Astrocyte of the spinal cord (primary cell): ENCODE data around the gene GRK6.

Source experiments
- DNase-seq: peaks from one replicate; pipeline ENCODE4 v3.0.0; 2011; ENCODE audit warnings: low read depth, low spot score
- H3K4me3 ChIP-seq: 2 replicates; pipeline ENCODE4 v1.5.1; 2011; ENCODE audit warnings: low read depth, mild to moderate bottlenecking, low read length, moderate library complexity
- CTCF ChIP-seq: IDR thresholded peaks from 2 replicates; pipeline ENCODE4 v1.5.1; 2012; ENCODE audit warnings: low read depth, mild to moderate bottlenecking, low read length, inconsistent platforms
- in situ Hi-C: cut with HindIII; loops from 2 replicates; pipeline ENCODE4 v1.10.0; 2017; ENCODE audit warnings: low sequenced_read_pairs

GRK6 gene

DNA sequence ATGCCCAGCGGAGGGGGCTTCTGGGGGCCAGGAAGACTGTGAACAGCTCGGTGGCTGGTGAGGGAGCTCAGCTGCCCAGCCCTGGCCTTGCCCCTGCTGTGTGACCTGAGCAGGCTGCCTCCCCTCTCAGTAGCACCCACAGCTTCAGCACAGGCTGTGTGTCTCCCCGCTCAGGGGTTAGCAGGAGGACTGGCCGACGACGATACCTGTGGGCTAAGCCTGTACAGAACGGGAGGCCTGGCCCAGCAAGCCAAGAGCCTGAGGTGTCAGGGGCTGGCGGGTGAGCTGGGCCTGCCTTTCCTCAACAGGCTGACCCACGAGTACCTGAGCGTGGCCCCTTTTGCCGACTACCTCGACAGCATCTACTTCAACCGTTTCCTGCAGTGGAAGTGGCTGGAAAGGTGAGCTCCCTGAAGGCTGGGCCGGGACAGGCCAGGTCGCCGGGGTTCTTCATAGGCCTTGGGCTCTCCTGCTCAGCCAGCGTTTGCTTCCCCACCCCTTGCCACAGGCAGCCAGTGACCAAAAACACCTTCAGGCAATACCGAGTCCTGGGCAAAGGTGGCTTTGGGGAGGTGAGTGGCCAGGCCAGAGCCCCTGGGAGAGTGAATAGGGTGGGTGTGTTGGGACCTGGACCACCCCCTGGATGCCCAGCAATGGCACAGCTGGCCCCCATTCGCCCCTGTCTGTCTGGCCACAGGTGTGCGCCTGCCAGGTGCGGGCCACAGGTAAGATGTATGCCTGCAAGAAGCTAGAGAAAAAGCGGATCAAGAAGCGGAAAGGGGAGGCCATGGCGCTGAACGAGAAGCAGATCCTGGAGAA lies 6.6 kb downstream of the GRK6 start:
- in situ Hi-C loops: no loop called here
- DNase-seq: no peak
- TF ChIP-seq CTCF: no peak
- H3K4me3 ChIP-seq: no peak overlapping the region

- in situ Hi-C loops: no loop called here
- DNase-seq: no peak
- no peak overlapping the region for H3K4me3 ChIP-seq
- no peak for TF ChIP-seq CTCF
Observed at GRCh38 chr5:177433658-177434217, 7.3 kb downstream of the GRK6 start.

- no peak for TF ChIP-seq CTCF
Observed at GRCh38 chr5:177434437-177434836, 8.0 kb downstream of the GRK6 start.

DNA sequence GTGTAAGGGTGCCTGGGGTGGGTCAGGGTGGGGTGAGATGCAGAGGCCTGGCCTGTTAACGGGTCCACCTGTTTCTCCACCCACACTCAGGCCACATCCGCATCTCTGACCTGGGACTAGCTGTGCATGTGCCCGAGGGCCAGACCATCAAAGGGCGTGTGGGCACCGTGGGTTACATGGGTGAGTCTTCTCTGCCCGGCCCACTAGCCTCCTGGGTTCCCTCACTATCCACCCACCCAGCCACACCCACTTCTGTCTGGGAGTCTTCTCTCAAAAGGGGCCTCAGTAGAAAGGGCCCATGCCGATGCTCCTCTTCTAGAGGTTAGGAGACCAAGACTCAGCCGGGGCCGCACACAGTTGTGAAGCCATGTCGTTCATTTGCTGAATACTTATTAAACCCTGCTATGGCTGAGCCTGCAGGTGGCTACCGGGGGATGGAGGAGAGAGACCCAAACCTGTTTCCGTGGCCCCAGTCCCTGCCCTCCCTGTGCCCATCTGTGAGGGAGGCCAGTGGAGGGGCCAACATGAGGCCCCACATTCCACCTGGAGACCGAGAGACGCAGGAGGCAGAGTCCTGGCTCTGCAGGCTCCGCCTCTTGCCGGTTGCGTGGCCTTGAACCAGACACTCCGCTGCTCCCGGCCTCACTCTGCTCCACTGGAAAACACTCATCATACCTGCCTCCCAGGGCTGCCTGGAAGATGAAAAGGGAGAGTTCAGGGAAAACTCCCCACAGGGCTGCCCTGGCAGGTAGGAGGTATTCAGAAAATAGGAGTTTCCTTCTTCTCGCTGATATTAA lies 8.7 kb downstream of the GRK6 start:
- no peak for TF ChIP-seq CTCF
- no peak for DNase-seq
- in situ Hi-C loops: no loop called here
- no peak overlapping the region for H3K4me3 ChIP-seq

More at GRCh38 chr5:177434437-177434836, 8.0 kb downstream of the GRK6 start:
- DNase-seq: no peak
- in situ Hi-C loops: no loop called here
- H3K4me3 ChIP-seq: no peak overlapping the region

- no peak overlapping the region for H3K4me3 ChIP-seq
- TF ChIP-seq CTCF: no peak
- no peak for DNase-seq
- in situ Hi-C loops: no loop called here
Observed at GRCh38 chr5:177435847-177436536, 9.5 kb downstream of the GRK6 start.

DNA sequence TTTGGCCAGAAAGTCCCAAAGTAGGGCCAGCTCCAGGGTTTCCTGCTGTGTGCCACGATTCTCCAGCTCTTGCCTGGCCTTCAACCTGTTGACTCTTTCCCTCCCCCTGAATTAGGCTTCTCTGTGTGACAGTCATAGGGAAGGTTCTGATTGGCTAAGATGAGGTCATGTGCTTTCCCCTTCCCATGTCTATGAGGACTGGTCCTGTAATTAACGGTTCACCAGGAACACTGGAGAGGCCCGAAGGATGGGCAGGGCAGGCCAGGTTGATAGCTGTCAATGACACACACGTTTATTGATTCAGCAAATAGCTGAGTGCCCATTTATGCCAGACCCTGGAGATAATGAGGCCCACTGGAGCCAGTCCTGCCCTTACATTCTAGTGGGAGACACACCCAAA lies 11.1 kb downstream of the GRK6 start:
- in situ Hi-C loops: no loop called here
- H3K4me3 ChIP-seq: no peak overlapping the region
- no peak for DNase-seq
- TF ChIP-seq CTCF: no peak
